Activated CD4-positive, CD25-positive, alpha-beta regulatory T cell treated with anti-CD3 and anti-CD28 coated beads, Interleukin-2, amount 50 U/mL, for 72 hours (primary cell): ENCODE data around the gene ARHGAP24.

Experiments
- DNase-seq: peaks from one replicate; pipeline ENCODE4 v3.0.0; 2021

Gene ARHGAP24

GRCh38 chr4:85748654-85749053 lies 273.7 kb downstream of the ARHGAP24 start:
- no peak for DNase-seq

GRCh38 chr4:85751866-85752265 lies 276.9 kb downstream of the ARHGAP24 start:
- no peak for DNase-seq

- DNase-seq, result no peak
Measured at GRCh38 chr4:85755285-85755684, 280.3 kb downstream of the ARHGAP24 start.

GRCh38 chr4:85756938-85757337 lies 282.0 kb downstream of the ARHGAP24 start:
- DNase-seq, result no peak

GRCh38 chr4:85759388-85759787 lies 284.4 kb downstream of the ARHGAP24 start:
- no peak for DNase-seq

- DNase-seq, result no peak
Measured at GRCh38 chr4:85760511-85760910, 285.6 kb downstream of the ARHGAP24 start.

GRCh38 chr4:85761803-85762528 lies 287.0 kb downstream of the ARHGAP24 start:
- no peak for DNase-seq

- no peak for DNase-seq
Measured at GRCh38 chr4:85762529-85762871, 287.6 kb downstream of the ARHGAP24 start.

GRCh38 chr4:85763202-85763601 lies 288.3 kb downstream of the ARHGAP24 start:
- no peak for DNase-seq

GRCh38 chr4:85767649-85768048 lies 292.7 kb downstream of the ARHGAP24 start:
- no peak for DNase-seq

GRCh38 chr4:85769009-85769408 lies 294.1 kb downstream of the ARHGAP24 start:
- no peak for DNase-seq

GRCh38 chr4:85772470-85772869 lies 297.5 kb downstream of the ARHGAP24 start:
- no peak for DNase-seq

GRCh38 chr4:85773372-85773771 lies 298.4 kb downstream of the ARHGAP24 start:
- DNase-seq, result no peak

GRCh38 chr4:85774000-85774399 lies 299.1 kb downstream of the ARHGAP24 start:
- no peak for DNase-seq

GRCh38 chr4:85774489-85774888 lies 299.5 kb downstream of the ARHGAP24 start:
- no peak for DNase-seq

- no peak for DNase-seq
Measured at GRCh38 chr4:85776096-85776495, 301.1 kb downstream of the ARHGAP24 start.

GRCh38 chr4:85776579-85776978 lies 301.6 kb downstream of the ARHGAP24 start:
- DNase-seq, result no peak

GRCh38 chr4:85777908-85778631 lies 303.1 kb downstream of the ARHGAP24 start:
- no peak for DNase-seq

GRCh38 chr4:85778632-85779131 lies 303.7 kb downstream of the ARHGAP24 start:
- DNase-seq, result no peak

- DNase-seq, result no peak
Measured at GRCh38 chr4:85779165-85779564, 304.2 kb downstream of the ARHGAP24 start.

- no peak for DNase-seq
Measured at GRCh38 chr4:85780664-85781063, 305.7 kb downstream of the ARHGAP24 start.

GRCh38 chr4:85783483-85783882 lies 308.5 kb downstream of the ARHGAP24 start:
- DNase-seq, result no peak

GRCh38 chr4:85783900-85784299 lies 308.9 kb downstream of the ARHGAP24 start:
- DNase-seq, result no peak

- DNase-seq, result no peak
Measured at GRCh38 chr4:85784348-85784747, 309.4 kb downstream of the ARHGAP24 start.
